ENCODE results near the gene HOXC6. TPM values are rescaled to one million over a fixed set of nuclear protein-coding genes. Genes with fewer than 3 reads are reported as not detected.
A peak's percentile ranks its signal among the peaks of the same experiment; 100 is the strongest.

HOXC6 gene
- total RNA-seq, 1 experiment from 2014 or later, result 2.0 TPM

DNA sequence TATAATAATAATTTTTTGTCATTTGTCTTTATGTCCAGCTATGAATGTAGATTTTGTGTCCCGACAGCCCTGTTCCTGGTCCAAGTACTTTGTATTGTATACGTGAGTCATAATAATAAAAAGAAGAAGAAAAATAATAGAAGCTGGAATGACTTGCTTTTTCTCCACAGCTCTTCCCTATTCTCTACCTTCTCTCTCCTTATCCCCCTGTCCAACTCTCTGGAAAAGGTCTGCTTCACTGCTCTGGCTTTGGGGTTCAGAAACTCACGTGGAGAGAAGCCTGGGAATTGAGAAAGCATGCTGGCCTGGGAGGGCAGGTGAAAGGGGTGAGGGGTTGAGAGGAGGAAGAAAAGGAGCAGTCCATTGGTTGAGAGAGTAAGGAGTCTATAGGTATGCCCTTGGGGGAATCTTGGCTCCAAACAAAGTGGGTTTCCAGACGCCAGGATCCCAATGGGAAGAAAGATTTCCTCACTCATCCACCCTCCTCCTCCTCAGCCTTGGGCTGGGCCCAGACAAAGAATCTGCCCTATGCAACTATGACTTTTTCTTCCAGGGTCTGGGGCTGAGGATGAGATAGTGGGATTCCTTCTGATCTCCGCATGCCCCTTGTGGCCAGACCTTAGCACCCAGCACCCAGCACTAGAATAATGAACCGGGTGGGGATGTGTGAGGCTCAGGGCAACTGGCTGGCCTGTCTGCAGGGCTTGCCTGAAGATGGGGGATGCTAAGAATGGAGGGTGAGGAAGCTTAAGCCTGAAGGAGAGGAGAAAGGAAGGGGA lies 15.4 kb upstream of the HOXC6 start:
- no peak for DNase-seq (ENCODE audit: low read depth)

DNA sequence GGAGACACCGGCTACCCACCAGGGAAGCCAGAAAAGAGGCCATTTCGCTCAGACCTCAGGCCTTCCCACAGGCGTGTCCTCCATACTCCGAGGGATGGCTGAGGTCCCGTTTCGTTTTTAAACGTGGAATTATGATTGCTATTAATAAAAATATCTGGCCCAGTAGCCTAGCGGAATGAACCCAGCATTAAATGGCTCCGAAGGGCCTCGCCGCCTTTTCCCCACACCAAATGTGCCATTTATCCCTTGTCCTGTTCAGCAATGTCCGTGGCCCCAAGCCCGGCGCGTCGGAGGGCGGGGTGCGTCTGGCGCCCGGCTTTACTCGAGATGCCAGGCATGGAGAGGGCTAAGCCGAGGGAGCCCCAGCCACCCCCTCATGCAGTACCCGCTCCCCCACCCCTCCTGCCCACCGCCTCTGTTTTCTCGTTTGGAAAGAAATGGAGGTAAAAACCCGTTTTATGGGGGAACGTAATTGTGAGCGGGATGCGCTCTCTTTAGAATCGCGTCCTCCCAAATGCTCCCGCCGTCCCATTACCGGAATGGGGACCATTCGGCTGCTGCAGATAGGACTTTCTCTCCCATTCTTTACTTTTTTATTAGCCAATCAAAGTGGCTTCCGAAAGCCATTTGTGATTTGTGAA lies 13.7 kb upstream of the HOXC6 start:
- DNase-seq (ENCODE audit: low read depth), result no peak

DNA sequence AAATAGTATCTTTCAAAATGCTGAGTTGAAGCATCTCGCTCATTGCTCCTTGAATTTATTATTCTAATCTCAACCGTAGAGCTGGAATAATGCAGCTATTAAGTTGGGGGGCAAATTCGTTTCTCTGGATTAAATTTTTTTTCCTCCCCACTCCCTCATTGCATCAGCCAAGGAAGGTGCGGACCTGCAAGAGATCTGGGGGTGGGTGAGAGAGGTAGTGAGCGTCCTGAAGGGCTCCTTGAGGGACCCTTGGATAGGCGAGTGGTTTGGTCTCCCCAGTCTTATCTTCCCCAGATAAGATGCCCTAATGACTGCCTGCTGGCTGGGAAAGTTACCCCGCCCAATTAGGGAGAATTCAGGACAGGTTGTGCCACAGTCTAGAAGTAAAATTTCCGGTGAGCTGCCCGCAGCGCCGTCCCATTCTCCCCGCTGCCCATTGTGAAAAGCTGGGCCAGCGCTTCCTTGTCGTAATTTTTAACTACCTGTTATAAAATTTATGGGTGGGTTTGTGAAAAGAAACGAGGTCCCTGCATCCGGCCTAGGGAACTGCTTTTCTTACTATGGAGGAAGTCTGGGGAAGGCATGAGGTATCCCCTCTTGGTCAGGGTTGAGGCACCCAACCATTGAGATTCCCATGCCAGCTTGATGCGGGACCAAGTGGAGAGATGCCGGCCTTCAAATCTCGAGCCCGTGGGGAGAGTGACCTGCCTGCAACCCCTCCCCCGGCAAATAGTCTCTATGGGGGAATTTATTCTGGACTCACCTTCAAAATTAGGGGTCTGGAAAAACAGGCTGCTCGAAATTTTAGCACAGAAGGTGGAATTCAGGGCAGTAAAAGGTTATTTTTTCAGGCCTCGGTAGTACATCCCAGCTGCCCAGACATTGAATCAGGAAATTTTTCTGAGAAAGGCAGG lies 13.0 kb upstream of the HOXC6 start:
- no peak for DNase-seq (ENCODE audit: low read depth)

DNA sequence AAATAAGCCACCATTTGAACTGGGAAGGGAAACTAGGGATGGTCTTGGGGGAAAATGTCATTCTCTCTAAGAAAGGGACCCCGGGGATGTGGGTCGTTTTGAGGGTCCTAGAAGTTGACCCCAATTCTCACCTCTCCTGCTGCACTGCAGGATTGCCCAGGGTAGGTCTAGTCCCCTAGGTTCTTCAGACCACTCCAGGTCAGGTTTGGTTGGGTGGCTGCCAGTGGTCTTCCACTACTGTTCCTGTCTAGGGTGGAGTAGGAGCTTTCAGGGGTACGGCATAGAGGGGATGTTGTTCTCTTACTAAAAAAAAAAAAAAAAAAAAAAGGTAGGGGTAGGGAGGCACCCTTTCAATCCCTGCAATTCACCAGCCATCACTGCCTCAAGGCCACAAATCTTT lies 12.2 kb upstream of the HOXC6 start:
- no peak for DNase-seq (ENCODE audit: low read depth)

DNA sequence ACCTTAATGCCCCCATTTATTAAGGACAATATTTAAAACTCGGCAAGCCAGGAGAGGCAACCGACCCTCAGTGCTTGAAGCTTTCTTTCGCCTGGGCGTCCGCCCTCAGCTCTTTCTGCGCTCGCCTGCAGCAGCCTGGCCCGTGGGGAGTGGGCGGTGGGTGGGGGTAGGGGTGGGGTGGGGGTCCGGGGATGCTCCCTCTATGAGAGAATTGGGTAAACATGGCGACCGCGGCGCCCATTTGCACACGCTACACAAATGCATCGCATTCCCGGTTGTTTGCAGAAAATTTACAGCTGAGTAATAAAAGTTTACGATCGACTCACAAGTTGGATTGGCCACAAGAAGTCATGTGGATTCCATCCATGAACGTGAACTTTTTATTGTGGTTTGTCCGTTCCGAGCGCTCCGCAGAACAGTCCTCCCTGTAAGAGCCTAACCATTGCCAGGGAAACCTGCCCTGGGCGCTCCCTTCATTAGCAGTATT lies 11.7 kb upstream of the HOXC6 start:
- DNase-seq (ENCODE audit: low read depth), result peak; percentile 78

DNA sequence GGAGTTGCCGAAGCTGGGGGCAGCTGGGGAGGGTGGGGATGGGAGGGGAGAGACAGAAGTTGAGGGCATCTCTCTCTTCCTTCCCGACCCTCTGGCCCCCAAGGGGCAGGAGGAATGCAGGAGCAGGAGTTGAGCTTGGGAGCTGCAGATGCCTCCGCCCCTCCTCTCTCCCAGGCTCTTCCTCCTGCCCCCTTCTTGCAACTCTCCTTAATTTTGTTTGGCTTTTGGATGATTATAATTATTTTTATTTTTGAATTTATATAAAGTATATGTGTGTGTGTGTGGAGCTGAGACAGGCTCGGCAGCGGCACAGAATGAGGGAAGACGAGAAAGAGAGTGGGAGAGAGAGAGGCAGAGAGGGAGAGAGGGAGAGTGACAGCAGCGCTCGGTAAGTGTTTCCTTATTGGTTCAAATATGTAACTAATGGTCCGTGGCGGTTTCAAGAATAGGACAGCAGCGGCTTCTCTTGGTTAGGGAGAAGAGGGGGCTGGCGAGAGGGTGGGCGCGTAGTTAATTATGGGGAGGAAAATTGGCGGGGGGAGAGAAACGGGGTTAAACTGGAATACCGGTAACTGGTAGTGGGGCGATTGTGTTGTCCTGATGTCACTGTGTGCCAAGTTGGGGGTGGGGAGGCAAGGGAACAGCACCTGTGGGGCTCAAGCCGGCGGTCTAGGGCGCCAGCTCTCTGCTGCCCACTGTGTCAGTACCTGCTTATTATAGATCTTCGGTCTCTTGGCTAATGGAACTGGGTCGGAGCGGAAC lies 11.0 kb upstream of the HOXC6 start:
- peak; percentile 24 for DNase-seq (ENCODE audit: low read depth)

DNA sequence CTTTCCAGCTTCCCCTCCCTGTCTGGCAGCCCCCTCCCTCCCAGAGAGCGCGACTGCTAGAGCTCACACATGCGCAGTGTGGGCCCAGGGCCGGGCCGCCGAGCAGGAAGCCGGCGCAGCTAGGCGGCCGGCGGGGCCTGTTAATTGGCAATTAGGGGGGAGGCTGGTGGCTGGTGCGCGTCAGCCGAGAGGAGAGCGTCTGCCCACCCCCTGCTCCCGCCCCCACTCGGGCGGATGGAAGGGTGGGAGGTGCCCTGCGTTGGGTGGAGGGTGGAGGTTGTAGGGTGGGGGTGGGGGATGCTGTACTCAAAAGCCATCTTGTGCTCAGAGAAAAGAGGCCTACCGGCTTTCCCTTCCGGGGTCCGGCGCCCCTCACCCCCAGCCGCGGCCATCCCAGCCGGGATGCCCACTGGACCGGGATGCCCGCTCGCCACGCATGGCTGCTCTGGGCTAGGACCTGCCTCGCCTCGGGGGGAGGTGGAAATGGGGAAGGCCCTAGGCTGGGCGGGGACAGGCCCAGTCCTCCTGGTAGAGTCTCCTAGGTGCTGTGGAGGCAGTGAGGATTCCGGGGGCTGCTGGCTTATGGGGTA lies 10.3 kb upstream of the HOXC6 start:
- peak; percentile 95 for DNase-seq (ENCODE audit: low read depth)

DNA sequence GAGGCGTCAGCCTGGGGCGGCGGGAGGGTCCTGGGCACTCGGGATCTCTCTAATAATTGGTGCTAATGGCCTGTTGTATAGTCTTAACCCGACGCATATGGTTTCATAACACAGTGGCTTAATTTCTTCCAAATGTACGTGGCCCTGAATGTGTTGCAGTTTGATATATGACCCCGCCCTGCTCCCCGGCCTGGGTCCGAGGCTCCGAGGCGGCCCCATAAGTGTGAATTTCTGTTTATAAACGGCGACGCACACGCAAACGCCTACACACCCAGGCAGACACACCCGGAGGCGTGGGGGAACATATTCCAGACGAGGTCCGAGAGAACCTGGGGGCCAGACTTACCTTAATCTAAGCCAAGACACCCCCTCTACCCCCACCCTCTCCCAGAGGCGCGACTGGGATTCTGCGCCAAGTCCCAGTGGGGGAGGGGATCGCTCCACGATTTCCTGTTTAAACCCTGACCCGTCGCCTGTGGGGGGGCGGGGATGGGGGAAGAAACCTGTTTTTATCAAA lies 9.7 kb upstream of the HOXC6 start:
- peak; percentile 58 for DNase-seq (ENCODE audit: low read depth)

DNA sequence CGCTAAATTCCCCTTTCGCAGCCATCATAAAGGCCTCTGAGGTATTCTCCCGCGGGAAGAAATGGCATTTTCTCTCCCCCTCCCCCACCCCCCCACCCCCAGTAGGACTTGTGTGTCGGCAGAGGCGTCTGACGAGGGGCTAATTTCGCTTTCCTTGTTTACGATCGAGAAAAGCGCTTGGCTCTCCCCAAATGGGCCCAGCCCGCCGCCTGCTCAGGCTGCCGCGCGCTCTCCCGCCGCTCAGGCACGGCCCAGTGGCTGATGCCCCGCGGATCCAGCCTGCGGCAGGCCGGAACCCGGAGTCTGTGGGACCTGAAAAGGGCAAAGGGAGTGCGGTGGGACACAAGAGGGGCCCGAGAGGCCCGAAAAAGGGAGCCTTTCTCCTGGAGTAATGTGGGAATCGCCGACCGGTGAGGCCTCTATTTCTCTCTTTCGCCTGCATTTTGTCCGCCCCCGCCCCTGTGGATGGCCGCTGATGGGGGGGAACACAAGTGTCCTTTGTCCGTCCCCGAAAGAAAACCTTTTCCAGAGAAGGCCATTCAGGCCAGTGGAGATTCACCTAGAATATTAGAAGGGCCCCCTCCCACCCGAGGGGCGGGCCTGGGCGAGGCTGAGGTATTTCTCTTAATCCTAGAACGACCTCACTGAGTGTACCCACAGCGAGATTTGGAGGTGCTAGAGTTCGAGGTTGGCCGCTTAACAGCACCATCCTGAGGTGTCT lies 9.0 kb upstream of the HOXC6 start:
- DNase-seq (ENCODE audit: low read depth), result no peak

DNA sequence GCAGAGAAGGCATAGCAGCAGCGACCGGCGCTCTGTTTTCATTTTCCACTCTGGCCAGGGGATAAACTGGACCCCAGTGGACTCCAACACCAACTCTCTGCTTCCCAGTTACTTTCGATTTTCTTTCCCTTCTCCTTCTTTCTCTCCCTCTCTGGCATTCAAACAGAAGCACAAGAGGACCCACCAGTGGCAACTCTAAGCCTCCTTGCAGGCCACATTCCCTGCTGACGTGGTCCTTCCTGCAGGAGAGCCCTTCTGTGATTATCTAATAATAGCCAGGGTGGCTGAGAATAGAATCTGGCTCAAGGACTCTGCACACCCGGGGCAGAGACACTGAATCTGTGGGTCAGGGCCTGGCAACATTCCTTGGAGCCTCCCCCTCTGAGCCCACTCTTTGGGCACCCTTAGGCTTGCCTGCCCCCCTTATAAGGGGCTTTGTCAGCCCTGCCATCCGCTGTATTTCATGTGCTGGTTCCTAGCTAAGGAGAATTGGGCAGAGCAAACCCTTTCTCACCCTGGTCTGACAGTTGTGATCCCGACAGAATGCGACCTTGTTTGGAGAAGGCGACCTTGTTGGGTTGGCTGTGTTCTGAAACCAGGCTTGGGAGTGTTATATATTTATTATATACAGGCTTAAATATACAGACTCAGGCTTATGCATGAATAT lies 8.2 kb upstream of the HOXC6 start:
- DNase-seq (ENCODE audit: low read depth), result peak; percentile 38

DNA sequence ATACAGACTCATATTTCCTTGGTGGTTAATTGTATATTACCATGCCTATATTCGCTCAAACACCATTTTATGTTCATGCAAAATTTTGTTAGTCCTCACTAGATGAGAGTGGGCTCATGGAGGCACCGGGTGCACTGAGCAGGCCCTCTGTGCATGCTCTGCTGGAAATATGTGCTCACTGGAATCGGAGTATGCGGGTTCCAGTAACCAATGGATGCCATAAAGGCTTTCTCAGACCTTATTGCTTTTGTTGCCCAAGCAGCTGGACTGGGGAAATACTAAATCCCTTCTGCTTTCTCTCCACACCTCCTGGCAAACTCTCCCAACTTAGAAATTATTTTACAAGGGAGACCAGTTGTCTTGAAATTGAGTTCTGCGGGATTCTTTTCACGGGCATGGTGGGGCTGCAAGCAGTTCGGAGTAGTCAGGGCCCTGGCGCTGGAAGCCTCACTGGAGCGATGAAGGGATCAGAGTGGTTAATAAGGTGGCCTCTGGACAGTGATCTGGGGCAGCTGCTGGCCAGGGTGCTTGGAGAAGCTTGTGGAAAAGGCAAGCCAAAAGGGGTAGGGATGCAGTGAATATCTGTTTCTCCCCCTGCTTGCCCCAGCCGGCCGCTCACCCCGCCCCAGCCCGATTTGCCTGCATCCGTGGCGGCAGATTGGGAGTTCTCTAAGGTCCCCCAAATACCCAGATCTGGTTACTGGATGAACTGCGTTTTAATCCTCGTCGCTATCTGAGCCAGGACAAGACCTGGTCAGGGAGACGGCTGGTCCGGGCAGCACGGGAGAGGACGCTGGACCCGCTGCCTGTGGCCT lies 7.4 kb upstream of the HOXC6 start:
- DNase-seq (ENCODE audit: low read depth), result no peak

DNA sequence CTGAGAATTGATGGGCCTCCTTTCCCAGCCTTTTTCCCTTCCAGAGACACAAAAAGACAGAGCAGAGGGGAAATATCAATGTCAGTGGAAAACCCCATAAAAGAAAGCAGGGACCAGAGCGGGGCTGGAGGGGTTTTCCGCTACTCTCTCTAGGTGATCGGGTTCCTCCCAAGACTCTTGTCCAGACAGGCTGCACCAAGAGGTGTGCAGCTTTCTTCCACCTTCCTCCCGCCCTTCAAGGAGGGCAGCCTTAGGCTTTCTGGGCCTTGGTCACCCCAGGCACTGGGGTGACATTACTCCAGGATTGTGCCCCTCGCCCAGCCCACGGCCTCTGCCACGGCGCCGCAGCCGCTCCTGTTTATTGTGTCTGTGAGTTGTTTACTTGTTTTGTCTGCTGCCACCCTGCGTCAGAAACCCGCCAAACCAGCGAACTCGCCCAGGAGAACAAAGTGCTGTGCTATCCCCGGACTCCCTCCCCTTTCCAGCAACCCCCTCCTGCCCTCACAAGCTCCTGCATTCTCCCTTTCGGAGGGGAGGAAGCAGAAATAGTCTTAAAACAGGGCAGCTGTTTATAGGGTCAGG lies 6.7 kb upstream of the HOXC6 start:
- no peak for DNase-seq (ENCODE audit: low read depth)

DNA sequence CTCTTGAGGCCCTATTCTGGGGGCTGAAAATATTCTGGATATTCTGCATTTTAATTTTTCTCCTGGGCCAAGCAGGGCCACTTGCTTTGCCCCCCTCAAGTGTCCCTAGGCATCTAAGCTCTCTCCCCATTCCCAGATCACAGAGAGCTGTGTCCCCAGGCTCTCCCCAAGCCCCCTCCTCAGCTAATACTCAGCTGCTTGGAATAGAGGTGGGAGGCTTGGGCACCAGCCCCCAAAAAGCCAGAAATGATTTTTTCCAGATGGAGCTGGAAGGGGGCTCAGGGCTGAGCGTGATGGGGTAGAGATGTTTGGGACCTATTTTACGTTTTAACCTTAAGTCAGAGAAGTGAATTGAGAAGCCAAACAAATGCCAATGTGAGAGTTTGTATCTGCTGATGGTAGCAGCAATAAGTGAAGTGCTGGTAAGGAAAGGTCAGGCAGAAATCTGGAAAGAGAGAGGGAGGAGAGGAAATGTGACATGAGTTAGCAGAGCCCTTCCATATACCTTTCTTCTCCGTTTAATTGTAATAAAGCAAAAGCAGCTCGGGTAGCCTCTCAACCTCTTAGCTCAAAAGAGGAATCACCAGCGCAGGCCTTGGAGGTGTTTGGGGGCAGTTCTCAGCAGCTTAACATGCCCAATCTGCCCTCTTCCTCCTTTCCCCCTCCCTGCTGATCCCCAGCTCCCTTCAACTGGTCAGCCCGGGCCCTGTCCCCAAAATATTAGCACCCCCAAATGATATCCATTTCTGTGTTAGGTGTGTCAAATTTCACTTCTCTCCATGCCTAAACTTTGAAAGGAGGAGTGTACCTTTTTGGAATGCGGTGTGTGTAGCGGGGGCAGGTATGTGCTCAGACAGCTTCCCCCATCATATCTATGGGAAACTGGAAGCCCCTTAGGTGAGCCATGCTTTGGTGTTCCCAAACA lies 5.0 kb upstream of the HOXC6 start:
- DNase-seq (ENCODE audit: low read depth), result no peak

DNA sequence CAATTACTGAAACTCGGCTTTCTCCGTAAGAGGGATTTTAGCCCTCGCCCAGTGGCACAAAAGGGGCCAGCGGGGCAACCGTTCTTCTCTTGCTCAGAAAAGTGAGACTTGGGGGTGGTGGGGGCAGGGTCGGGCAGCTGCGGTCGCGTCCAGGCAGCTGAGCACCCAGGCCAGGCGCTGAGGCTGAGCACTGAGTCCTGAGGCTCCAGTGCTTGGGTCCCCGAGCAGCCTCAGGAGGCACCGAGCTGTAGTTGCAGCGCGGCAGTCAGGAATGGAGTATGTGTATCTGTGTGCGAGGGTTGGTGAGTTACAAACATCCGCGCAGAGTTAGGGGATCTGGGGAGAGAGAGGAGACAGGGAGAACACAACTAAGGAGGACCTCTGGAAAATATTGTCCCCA lies 4.1 kb upstream of the HOXC6 start:
- no peak for DNase-seq (ENCODE audit: low read depth)

DNA sequence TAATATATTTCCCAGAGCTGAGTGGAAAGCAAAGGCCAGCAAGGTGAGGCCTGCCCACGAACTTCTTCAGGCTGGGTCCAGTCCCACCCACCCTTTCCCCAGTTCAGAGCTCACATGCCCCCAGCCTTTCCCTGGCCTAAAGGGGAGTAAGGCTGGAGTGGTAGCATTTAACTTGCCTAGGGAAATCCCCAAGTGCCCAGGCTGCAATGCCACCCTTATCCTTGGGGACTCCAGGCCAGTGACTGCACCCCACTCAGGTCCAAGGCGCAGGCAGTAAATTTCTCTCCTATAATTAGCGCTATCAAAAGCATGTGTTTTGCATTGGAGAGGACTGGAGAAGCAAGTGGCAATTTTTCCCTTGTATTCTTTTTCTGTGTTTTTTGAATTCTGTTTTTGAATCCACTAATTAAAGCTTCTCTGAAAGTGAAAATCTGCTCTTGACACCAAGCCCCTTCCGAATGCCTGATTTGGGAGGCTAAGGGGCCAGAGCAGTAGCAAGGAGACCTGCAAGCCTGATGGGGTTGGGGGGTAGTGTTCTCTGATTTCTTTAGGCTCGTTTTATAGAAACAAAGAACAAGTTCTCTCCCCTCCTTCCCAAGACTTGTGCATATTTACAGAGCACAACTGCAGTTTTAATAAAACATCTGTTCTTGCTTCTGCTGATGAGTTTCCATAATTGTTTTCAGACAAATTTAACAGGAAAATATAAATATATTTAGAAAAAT lies 3.5 kb upstream of the HOXC6 start:
- DNase-seq (ENCODE audit: low read depth), result no peak

All from HT1080 (cell line).